GM23248 (cell line): Measurements from ENCODE around the gene DUSP22.

Source experiments
- EZH2 ChIP-seq: fragments of 200-600 bp; sonication (generic); IDR thresholded peaks from 2 replicates; pipeline ENCODE4 v1.6.1; 2018; ENCODE audit warnings: antibody characterized with exemption, mild to moderate bottlenecking; ENCODE audit not compliant: insufficient read depth, poor library complexity, severe bottlenecking
- EZH2phosphoT487 ChIP-seq: fragments of 200-600 bp; sonication (generic); IDR thresholded peaks from 2 replicates; pipeline ENCODE4 v1.6.1; 2018; ENCODE audit warnings: antibody characterized with exemption, moderate library complexity, mild to moderate bottlenecking, low read depth; ENCODE audit not compliant: insufficient read depth

DNA sequence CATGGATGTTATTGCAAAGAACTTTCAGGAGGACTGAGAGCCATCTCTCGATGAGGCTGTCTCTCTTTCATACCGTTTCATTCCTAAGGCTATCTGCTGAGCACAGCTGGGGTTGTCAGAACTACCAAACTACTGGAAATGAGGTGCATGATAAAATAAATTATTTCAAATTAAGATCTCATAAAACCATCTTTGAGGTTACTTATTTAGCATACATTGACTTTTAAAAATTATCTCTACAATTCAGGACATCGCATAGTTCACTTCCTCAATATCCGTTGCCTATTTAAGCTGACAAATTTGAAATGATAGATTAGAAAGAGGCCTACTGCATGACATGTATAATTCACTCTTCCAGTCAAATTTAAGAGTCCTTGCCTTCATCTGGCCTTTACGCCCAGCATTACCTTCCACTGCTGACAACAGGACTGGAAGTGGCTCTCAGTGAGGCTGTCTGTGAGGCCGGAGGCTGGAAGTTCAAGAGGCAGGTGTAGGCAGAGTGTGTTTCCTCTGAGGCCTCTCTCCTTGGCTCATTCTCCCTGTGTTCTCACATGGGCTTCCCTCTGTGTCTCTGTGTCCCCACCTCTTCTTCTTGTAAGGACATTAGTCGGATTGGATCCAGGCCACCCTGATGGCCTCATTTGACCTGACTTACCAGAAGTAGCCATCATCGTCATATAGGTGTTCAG is 12.8 kb upstream of the DUSP22 start:
- TF ChIP-seq EZH2: no peak
- no peak for TF ChIP-seq EZH2phosphoT487
